TTC549 (cell line): ENCODE data around the gene OMP.

Experiments used
- FAIRE-seq: peaks from 2 replicates; lab custom pipeline; 2012; peaks lifted over from hg19 to GRCh38; lab: Jason Lieb, UNC

The OMP gene

GRCh38 chr11:77104727-77105126, 2.1 kb downstream of the OMP start:
- no peak for FAIRE-seq

- no peak for FAIRE-seq
Observed at GRCh38 chr11:77106321-77106720, 3.7 kb downstream of the OMP start.

- FAIRE-seq = no peak
Observed at GRCh38 chr11:77106759-77107158, 4.1 kb downstream of the OMP start.

- no peak for FAIRE-seq
Observed at GRCh38 chr11:77107950-77108349, 5.3 kb downstream of the OMP start.

GRCh38 chr11:77108436-77108835, 5.8 kb downstream of the OMP start:
- no peak for FAIRE-seq

- FAIRE-seq = no peak
Observed at GRCh38 chr11:77109236-77110019, 6.8 kb downstream of the OMP start.

- no peak for FAIRE-seq
Observed at GRCh38 chr11:77110836-77111235, 8.2 kb downstream of the OMP start.

GRCh38 chr11:77111277-77111676, 8.6 kb downstream of the OMP start:
- no peak for FAIRE-seq

GRCh38 chr11:77111946-77112345, 9.3 kb downstream of the OMP start:
- no peak for FAIRE-seq

- no peak for FAIRE-seq
Observed at GRCh38 chr11:77112641-77113381, 10.2 kb downstream of the OMP start.

- FAIRE-seq = no peak
Observed at GRCh38 chr11:77113382-77114088, 10.9 kb downstream of the OMP start.

- FAIRE-seq = no peak
Observed at GRCh38 chr11:77114089-77114463, 11.4 kb downstream of the OMP start.

GRCh38 chr11:77115181-77115611, 12.6 kb downstream of the OMP start:
- no peak for FAIRE-seq

GRCh38 chr11:77115956-77116355, 13.3 kb downstream of the OMP start:
- no peak for FAIRE-seq

GRCh38 chr11:77117492-77117891, 14.9 kb downstream of the OMP start:
- FAIRE-seq = no peak

- FAIRE-seq = no peak
Observed at GRCh38 chr11:77118086-77118485, 15.4 kb downstream of the OMP start.

GRCh38 chr11:77118971-77119370, 16.3 kb downstream of the OMP start:
- FAIRE-seq = no peak

- no peak for FAIRE-seq
Observed at GRCh38 chr11:77119531-77119936, 16.9 kb downstream of the OMP start.

- no peak for FAIRE-seq
Observed at GRCh38 chr11:77120571-77120970, 17.9 kb downstream of the OMP start.

- no peak for FAIRE-seq
Observed at GRCh38 chr11:77121096-77121640, 18.5 kb downstream of the OMP start.

- no peak for FAIRE-seq
Observed at GRCh38 chr11:77121876-77122575, 19.4 kb downstream of the OMP start.

- FAIRE-seq = no peak
Observed at GRCh38 chr11:77122576-77123212, 20.1 kb downstream of the OMP start.
